Gastrocnemius medialis (tissue), 4 donors: ENCODE data around the gene RNLS. TPM values are rescaled to one million over a fixed set of nuclear protein-coding genes. Genes with fewer than 3 reads are reported as not detected.

Experiments used
- ATAC-seq, 2 donors: fragments of 150-250 bp; one replicate each; pipeline ENCODE4 v1.9.1; 2016
- DNase-seq, 2 donors: peaks; one replicate each; pipeline ENCODE4 v3.0.0-alpha.2; 2019
- H3K27ac ChIP-seq, 4 donors: fragments of 200-600 bp; sonication (generic); 1 replicate in 1 of 4; 2 replicates in 3 of 4; pipeline ENCODE4 v1.5.1; 2016 to 2018; ENCODE audit warnings: mild to moderate bottlenecking in 2 of 4, moderate library complexity in 1 of 4
- H3K27me3 ChIP-seq, 3 donors: fragments of 200-600 bp; sonication (generic) in 2 of 3; 1 replicate in 1 of 3; 2 replicates in 2 of 3; pipeline versions ENCODE4 v1.5.1 to v1.6.0; 2016 to 2019; ENCODE audit warnings: mild to moderate bottlenecking in 1 of 3, moderate library complexity in 1 of 3
- H3K36me3 ChIP-seq, 2 donors: fragments of 200-600 bp; sonication (generic) in 1 of 2; one replicate each; pipeline ENCODE4 v1.5.1; 2017 to 2018
- H3K4me1 ChIP-seq, 2 donors: fragments of 200-600 bp; sonication (generic) in 1 of 2; one replicate each; pipeline ENCODE4 v1.5.1; 2016 to 2017; ENCODE audit warnings: mild to moderate bottlenecking in 2 of 2
- H3K4me3 ChIP-seq, 4 donors: fragments of 200-600 bp; sonication (generic) in 3 of 4; 1 replicate in 1 of 4; 2 replicates in 3 of 4; pipeline ENCODE4 v1.5.1; 2016 to 2019; ENCODE audit warnings: mild to moderate bottlenecking in 2 of 4
- H3K9me3 ChIP-seq, 3 donors: fragments of 200-600 bp; sonication (generic) in 2 of 3; 1 replicate in 1 of 3; 2 replicates in 2 of 3; pipeline ENCODE4 v1.5.1; 2016 to 2019
- CTCF ChIP-seq, 5 experiments: fragments of 450-650 bp in 3 of 5; fragments of 200-600 bp in 2 of 5; sonication (generic) in 2 of 5; IDR thresholded peaks in 4 of 5; conservative IDR thresholded peaks in 1 of 5; 1 replicate in 4 of 5; 2 replicates in 1 of 5; pipeline ENCODE4 v1.5.1; 2016 to 2019; ENCODE audit warnings: antibody characterized with exemption in 5 of 5, mild to moderate bottlenecking in 3 of 5, moderate library complexity in 3 of 5
- POLR2A ChIP-seq, 2 donors: fragments of 450-650 bp; IDR thresholded peaks; one replicate each; pipeline ENCODE4 v1.6.1; 2017; ENCODE audit warnings: antibody characterized with exemption in 2 of 2, mild to moderate bottlenecking in 2 of 2, moderate library complexity in 2 of 2
- in situ Hi-C, 4 donors: fragments of 200-750 bp; cut with MboI; loops; one replicate each; pipeline versions ENCODE4 v1.15.0 to v1.8.0; 2017; ENCODE audit warnings: low sequenced_read_pairs in 4 of 4
- intact Hi-C: fragments of 100-400 bp; cut with DNase I; formaldehyde crosslinking; loops from one replicate; pipeline ENCODE4 v1.15.1; 2023; ENCODE audit warnings: low total_unique reads
- total RNA-seq, 4 donors: library from RNA; depleted of rRNA; stranded (reverse); fragments of >200 nt; gene quantifications; one replicate each; pipeline versions ENCODE4 v1.1.0 to v1.2.3, GENCODE V29; 2016

RNLS gene
- total RNA-seq, 4 donors from 2014 or later = 8.1 to 17.5 (median 9.7) TPM

- TF ChIP-seq CTCF (IDR thresholded peaks at IDR 0.05 in 4 of 5, conservative IDR thresholded peaks at IDR 0.05 in 1 of 5) = no peak
- no peak for TF ChIP-seq POLR2A (IDR thresholded peaks at IDR 0.05)
- Histone ChIP-seq H3K4me3 (no peak overlapping the region), H3K27ac (peak overlapping the region in 1 of 4 donors; percentile 11), H3K27me3 (no peaks in the 10 kb centered on the region), H3K36me3 (no peaks in the 10 kb centered on the region), H3K4me1 (peaks cover 4 to 30% of the 10 kb centered on the region in 2 donors), H3K9me3 (no peaks in the 10 kb centered on the region)
- no peak for DNase-seq
- in situ Hi-C loops (no loop called here), intact Hi-C loops (no loop called here)
- ATAC-seq = no peak
These were observed 349.2 kb downstream of the RNLS start for GRCh38 chr10:88233870-88234269.

GRCh38 chr10:88232983-88233543 lies 350.1 kb downstream of the RNLS start:
- in situ Hi-C loops = no loop called here
- peak overlapping the region; percentile 5 to 71 (median 58) for H3K27ac ChIP-seq

GRCh38 chr10:88232029-88232895 lies 350.9 kb downstream of the RNLS start:
- Histone ChIP-seq H3K4me3 (no peak overlapping the region), H3K27ac (peak overlapping the region; percentile 20 to 71 (median 58)), H3K9me3 (no peaks in the 10 kb centered on the region), H3K4me1 (peaks cover 15 to 35% of the 10 kb centered on the region in 2 donors), H3K27me3 (no peaks in the 10 kb centered on the region), H3K36me3 (no peaks in the 10 kb centered on the region)
- ATAC-seq (peak; percentile 53 to 66), DNase-seq (peak; percentile 54 to 86)
- intact Hi-C loops (no loop called here), in situ Hi-C loops (no loop called here)
- TF ChIP-seq POLR2A (IDR thresholded peaks at IDR 0.05) (no peak), CTCF (IDR thresholded peaks at IDR 0.05 in 4 of 5, conservative IDR thresholded peaks at IDR 0.05 in 1 of 5) (no peak)

More at GRCh38 chr10:88232983-88233543, 350.1 kb downstream of the RNLS start:
- intact Hi-C loops = no loop called here
- H3K27me3 ChIP-seq = no peaks in the 10 kb centered on the region
- no peak for TF ChIP-seq CTCF (IDR thresholded peaks at IDR 0.05 in 4 of 5, conservative IDR thresholded peaks at IDR 0.05 in 1 of 5)
- TF ChIP-seq POLR2A (IDR thresholded peaks at IDR 0.05) = no peak
- DNase-seq = no peak
- H3K9me3 ChIP-seq = no peaks in the 10 kb centered on the region
- no peaks in the 10 kb centered on the region for H3K36me3 ChIP-seq
- no peak overlapping the region for H3K4me3 ChIP-seq
- ATAC-seq = no peak
- H3K4me1 ChIP-seq = peaks cover 7 to 28% of the 10 kb centered on the region in 2 donors

- H3K36me3 ChIP-seq = no peaks in the 10 kb centered on the region
- no peak for TF ChIP-seq CTCF (IDR thresholded peaks at IDR 0.05 in 4 of 5, conservative IDR thresholded peaks at IDR 0.05 in 1 of 5)
- TF ChIP-seq POLR2A (IDR thresholded peaks at IDR 0.05) = no peak
- H3K4me1 ChIP-seq = peaks cover 21 to 36% of the 10 kb centered on the region in 2 donors
- H3K4me3 ChIP-seq = no peak overlapping the region
- intact Hi-C loops (no loop called here), in situ Hi-C loops (no loop called here)
- no peak overlapping the region for H3K27ac ChIP-seq
- no peak for ATAC-seq
- DNase-seq = no peak
- no peaks in the 10 kb centered on the region for H3K27me3 ChIP-seq
- H3K9me3 ChIP-seq = no peaks in the 10 kb centered on the region
These were observed 352.9 kb downstream of the RNLS start for GRCh38 chr10:88230251-88230650.
